LoVo (cell line): Measurements from ENCODE around the gene PRND.
"Not testable (repeated sequence)": the region's sequence is repeated elsewhere in the genome, so short reads cannot be mapped to it uniquely, and the experiment has no call there.

Experiments used
- DNase-seq: peaks from one replicate; pipeline ENCODE4 v3.0.0-alpha.2; 2016; ENCODE audit warnings: low spot score

PRND gene

DNA sequence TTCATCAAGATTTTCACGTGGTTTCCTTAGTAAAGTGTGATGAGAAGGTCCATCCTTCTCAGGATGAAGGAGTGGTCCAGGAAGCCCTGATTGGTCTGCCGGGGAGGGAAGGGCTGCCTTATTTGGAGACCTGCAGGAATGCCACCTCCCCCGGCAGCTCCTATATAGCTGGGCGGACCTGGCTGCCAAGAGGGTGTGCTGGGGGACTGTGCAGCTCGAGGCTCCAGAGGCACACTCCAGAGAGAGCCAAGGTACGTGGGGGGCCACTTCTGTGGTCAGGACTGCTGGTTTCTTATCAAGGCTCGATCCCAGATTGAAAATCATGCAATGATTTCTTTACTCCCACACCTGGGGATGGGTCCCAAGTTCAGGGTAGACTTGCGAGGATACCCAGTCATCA is at the start of gene PRND:
Gene PRND (plus strand): TSS at position 191 of the 400 bp plus-strand sequence. CDS start 2,643 bp downstream, outside the sequence.
- DNase-seq: no peak

DNA sequence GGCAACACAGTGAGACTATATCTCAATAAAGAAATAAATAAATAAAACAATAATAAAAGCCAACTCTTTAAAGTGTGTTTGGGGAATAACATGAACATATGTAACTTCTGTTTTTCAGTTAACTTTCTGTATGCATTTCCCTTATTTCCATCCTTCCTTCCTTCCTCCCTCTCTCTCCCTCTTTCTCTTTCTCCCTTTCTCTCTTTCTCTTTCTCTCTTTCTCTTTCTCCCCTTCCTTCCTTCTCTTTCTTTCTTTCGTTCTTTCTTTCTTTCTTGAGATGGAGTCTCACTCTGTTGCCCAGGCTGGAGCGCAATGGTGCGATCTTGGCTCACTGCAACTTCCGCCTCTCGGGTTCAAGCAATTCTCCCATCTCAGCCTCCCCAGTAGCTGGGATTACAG is 48.8 kb upstream of the PRND start:
- DNase-seq: no peak

DNA sequence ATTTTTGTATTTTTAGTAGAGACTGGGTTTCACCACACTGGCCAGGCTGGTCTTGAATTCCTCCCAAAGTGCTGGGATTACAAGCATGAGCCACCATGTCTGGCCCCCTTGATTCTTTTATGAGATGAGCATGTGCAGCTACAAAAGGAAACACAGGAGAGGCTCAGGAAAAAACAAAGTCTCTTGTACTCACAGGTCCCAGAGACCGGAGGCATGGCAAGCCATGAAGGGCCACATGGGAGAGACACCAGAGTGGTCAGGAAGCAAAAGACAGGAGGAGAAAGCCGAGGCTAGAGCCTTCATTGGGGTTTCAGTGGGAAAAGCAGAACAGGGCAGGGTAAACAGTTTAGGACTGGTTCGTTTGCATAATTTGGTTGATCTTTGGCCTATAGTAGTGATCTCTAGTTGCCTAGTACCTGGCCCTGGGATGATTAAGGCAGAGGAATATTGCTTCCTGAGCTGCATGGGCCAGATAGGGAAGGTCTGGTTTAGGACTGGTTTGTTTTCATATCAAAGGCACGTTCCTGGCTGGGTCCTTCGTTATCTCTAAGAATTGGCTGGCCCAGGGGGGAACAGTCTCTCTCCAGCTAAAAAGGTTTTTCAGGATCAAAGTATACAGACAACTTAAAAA is 48.2 kb upstream of the PRND start:
- no peak for DNase-seq

- DNase-seq: no peak
Measured at GRCh38 chr20:4674672-4675071, 47.0 kb upstream of the PRND start.

GRCh38 chr20:4677846-4678245 is 43.9 kb upstream of the PRND start:
- DNase-seq: no peak

GRCh38 chr20:4681401-4681800 is 40.3 kb upstream of the PRND start:
- no peak for DNase-seq

DNA sequence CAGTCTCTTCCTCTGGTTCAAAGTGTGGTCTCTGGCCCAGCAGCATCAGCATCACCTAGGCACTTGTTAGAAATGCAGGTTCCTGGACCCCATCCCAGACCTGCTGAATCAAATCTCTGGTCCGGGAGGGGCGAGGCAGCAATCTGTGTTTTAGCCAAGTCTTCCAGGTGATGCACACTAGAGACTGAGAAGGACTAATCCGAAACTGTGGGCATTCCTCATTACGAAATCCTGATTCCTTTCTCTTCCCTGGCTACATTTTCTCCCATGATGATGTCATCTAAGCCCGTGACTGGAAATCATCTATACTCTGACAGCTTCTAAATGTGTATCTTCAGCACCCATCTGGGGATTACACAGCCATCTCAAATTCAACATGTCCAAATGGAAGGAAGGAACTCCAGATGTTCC is 39.7 kb upstream of the PRND start:
- no peak for DNase-seq

DNA sequence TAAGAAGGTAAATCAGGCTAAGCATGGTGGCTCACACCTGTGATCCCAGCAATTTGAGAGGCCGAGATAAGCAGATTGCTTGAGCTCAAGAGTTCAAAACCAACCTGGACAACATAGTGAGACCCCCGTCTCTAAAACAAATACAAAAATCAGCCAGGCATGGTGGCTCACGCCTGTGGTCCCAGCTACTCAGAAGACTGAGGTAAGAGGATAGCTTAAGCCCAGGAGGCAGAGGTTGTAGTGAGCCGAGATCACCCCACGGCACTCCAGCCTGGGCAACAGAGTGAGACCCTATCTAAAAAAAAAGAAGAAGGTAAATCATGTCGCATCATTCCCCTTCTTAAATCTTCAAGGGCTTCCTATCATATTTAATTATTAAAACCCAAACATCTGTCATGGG is 39.0 kb upstream of the PRND start:
- no peak for DNase-seq

- no peak for DNase-seq
Measured at GRCh38 chr20:4683261-4683660, 38.4 kb upstream of the PRND start.

GRCh38 chr20:4684837-4685413 is 36.8 kb upstream of the PRND start:
- DNase-seq: no peak

DNA sequence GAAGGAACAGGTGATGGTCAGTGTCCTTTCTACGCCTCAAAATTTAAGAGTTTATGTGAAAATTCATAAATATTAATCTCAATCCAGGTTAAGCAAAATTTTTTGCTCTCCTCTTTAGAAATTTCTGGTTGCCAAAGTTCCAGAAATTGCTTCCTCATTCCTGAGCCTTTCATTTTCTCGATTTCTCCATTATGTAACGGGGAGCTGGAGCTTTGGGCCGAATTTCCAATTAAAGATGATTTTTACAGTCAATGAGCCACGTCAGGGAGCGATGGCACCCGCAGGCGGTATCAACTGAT is 35.8 kb upstream of the PRND start:
- DNase-seq: no peak

DNA sequence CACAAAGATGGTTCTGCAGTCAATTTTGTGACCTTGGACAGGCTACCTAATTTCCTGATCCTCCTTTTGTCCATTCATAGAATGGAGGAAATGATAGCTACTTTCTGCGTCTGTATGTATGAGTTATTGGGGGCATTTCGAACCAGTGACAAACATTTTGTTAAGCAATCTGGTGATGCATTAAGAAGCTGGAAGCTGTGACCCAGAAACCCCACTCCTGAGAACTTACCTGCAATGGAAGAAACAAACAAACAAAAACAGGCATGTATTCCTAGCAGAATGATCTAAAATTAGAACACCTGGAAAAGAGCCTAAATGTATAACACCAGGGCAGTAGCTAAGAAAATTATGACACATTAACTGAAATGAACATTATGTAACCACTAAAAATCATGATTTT is 33.4 kb upstream of the PRND start:
- no peak for DNase-seq

GRCh38 chr20:4689220-4689619 is 32.5 kb upstream of the PRND start:
- DNase-seq: no peak

DNA sequence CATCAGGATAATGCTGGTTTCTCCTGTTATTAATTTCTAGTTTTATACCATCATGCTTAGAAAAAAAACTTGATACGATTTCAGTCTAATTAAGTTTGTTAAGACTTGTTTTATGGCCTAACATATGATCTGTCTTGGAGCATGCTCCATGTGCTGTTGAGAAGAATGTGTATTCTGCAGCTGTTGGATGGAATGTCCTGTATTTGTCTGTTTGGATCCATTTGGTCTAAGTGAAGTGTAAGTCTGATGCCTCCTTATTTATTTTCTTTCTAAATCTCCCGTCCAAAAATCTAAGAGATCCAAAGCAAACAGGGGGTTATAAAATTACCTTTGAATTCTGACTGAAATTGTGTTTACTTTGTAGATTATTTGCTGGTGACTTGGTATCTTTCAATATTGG is 30.0 kb upstream of the PRND start:
- no peak for DNase-seq

GRCh38 chr20:4694076-4694475 is 27.6 kb upstream of the PRND start:
- DNase-seq: no peak

DNA sequence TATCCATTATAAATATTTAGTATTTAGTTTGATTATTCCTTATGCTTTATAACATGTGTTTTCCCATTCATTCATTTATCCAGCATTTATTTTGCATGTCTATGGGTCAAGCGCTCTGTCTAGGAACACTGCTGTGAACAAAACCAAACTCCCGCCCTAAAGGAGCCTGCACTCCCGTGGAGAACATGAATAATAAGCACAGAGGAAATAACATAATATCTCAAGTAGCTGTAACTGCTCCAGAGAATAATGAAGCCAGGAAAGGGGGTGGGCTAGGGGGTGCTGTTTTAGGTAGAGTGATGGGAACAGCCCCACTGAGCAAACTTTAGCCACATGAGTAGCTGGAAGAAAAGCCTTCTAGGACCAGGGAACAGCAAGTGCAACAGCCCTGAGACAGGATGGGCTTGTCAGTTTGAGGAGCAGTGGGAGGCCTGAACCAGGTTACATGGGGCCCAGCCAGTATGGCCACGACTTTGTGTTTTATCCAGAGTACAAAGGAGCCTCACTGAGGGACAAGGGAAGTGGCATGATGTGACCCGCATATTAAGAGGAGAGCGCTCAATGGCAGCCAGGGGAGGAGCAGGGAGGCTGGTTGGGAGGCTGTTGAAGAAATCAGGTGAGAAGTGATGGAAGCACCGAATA is 24.4 kb upstream of the PRND start:
- DNase-seq: no peak

- no peak for DNase-seq
Measured at GRCh38 chr20:4697831-4698221, 23.9 kb upstream of the PRND start.

DNA sequence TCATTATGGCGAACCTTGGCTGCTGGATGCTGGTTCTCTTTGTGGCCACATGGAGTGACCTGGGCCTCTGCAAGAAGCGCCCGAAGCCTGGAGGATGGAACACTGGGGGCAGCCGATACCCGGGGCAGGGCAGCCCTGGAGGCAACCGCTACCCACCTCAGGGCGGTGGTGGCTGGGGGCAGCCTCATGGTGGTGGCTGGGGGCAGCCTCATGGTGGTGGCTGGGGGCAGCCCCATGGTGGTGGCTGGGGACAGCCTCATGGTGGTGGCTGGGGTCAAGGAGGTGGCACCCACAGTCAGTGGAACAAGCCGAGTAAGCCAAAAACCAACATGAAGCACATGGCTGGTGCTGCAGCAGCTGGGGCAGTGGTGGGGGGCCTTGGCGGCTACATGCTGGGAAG is 22.5 kb upstream of the PRND start:
- no peak for DNase-seq

DNA sequence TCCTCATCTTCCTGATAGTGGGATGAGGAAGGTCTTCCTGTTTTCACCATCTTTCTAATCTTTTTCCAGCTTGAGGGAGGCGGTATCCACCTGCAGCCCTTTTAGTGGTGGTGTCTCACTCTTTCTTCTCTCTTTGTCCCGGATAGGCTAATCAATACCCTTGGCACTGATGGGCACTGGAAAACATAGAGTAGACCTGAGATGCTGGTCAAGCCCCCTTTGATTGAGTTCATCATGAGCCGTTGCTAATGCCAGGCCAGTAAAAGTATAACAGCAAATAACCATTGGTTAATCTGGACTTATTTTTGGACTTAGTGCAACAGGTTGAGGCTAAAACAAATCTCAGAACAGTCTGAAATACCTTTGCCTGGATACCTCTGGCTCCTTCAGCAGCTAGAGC is 21.8 kb upstream of the PRND start:
- DNase-seq: no peak

- DNase-seq: no peak
Measured at GRCh38 chr20:4702562-4703280, 19.0 kb upstream of the PRND start.

DNA sequence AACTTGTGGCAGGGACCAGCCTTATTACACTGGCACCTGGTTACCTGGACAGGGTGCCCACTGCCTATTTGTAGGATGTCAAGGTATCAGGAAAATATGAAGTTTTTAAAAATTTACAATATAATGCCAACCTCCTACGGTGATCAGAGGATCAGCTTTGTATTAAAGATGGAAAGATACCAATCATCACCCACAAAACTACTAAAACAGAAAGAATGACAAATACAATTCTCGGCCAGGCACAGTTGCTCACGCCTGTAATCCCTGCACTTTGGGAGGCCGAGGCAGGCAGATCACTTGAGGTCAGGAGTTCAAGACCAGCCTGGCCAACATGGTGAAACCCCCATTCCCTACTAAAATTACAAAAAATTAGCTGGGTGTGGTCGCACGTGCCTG is 18.4 kb upstream of the PRND start:
- no peak for DNase-seq

DNA sequence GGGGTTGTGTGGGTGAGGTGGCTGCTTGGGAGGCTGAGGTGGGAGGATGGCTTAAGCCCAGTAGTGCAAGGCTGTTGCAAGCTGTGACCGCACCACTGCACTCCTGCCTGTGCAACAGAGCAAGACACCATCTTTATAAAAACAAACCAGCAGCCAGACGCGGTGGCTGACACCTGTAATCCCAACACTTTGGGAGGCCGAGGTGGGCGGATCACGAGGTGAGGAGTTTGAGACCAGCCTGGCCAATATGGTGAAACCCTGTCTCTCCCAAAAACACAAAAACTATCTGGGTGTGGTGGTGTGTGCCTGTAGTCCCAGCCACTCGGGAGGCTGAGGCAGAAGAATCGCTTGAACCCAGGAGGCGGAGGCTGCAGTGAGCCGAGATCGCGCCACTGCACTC is 14.8 kb upstream of the PRND start:
- DNase-seq: not testable (repeated sequence)

DNA sequence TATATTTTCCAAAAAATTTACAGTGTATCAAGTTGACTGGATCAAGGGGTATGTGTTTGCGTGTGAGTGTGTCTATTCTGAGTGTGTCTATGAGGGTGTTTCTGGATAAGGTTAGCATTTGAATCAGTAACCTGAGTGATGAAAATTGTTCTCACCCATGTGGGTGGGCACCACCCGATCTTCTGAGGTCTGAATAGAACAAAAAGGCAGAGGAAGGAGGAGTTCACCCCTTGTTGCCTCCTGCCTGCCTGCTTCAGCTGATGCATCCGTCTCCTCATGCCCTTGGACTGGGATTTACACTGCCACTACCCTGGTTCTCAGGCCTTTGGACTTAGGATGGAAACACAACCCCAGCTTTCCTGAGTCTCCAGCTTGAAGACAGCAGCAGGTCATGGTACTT is 13.7 kb upstream of the PRND start:
- no peak for DNase-seq
